Neuron (in vitro differentiated cells): Measurements from ENCODE around the gene SLPI.

Experiments used
- H2AFZ ChIP-seq: one replicate; pipeline ENCODE4 v1.6.1; 2013; ENCODE audit warnings: low read depth, mild to moderate bottlenecking, inconsistent platforms, low read length, moderate library complexity
- H3K27me3 ChIP-seq: one replicate; pipeline ENCODE4 v1.6.1; 2013; ENCODE audit warnings: low read length; ENCODE audit not compliant: insufficient read depth
- H3K36me3 ChIP-seq: one replicate; pipeline ENCODE4 v1.6.1; 2013; ENCODE audit warnings: low read length; ENCODE audit not compliant: insufficient read depth
- H3K4me1 ChIP-seq: one replicate; pipeline ENCODE4 v1.6.1; 2013; ENCODE audit warnings: low read length; ENCODE audit not compliant: insufficient read depth
- H3K4me3 ChIP-seq: 2 replicates; pipeline ENCODE4 v1.5.1; 2013; ENCODE audit warnings: mild to moderate bottlenecking, low read length, moderate library complexity
- H3K9me3 ChIP-seq: one replicate; pipeline ENCODE4 v1.6.1; 2013; ENCODE audit warnings: low read length

SLPI gene, protein sequence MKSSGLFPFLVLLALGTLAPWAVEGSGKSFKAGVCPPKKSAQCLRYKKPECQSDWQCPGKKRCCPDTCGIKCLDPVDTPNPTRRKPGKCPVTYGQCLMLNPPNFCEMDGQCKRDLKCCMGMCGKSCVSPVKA

GRCh38 chr20:45254383-45255262 lies at the start of gene SLPI:
Gene SLPI (minus strand): TSS chr20:45254564. CDS start chr20:45254543, 21 bp downstream.
- H2AFZ ChIP-seq, result no peak within 1 kb of the TSS
- peaks cover 11% of the 10 kb centered on the region for H3K27me3 ChIP-seq

DNA sequence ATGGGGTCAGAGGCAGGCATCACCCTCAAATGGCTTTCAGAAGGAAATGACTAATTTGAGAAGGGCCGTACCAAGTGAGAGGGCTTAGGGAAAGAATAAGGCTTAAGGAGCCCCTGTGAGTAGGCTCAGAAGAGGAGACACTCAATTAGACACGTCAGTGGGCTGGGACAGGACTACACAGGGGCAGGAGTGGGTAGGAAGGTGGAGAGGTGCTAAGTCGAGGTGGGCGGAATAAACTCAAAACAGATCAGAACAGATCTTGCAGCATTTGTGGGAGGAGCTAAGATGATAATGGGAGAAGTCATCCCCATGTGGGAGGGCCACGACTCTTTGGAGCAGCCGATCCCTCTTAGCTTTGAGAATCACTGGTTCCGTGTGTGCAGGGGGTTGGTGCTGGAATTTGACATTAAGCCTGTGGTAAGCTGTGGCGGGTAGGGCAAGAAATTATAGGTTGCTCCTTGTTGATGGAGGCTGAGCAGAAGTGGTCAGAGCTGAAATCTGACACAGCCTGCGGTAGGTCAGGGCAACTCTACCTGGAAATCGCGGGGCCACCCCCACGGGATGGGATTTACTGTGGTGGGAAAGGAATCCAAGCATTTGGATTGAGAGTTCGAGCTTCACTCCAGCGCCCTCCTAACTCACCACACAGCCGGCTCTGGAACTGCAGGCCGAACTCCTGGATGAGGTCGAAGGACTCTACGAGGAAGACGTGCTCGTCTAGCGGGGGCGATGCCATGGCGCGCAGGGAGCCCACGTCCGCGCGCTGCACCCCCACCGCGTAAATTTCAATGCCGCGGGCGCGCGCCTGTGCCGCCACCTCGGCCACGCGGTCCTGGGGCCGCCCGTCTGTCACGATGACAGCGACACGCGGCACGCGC lies 49.5 kb upstream of the SLPI start:
- H3K27me3 ChIP-seq, result peaks cover 13% of the 10 kb centered on the region
- no peaks in the 10 kb centered on the region for H3K36me3 ChIP-seq
- H3K9me3 ChIP-seq, result no peaks in the 10 kb centered on the region
- no peaks in the 10 kb centered on the region for H3K4me1 ChIP-seq
- H3K4me3 ChIP-seq, result no peak overlapping the region
- H2AFZ ChIP-seq, result no peak overlapping the region

More at GRCh38 chr20:45254383-45255262, at the start of gene SLPI:
- Histone ChIP-seq H3K36me3 (no peaks in the 10 kb centered on the region), H3K4me3 (no peak within 1 kb of the TSS), H3K9me3 (no peaks in the 10 kb centered on the region), H3K4me1 (peaks cover 21% of the 10 kb centered on the region)

- Histone ChIP-seq H3K4me3 (no peak overlapping the region), H3K27me3 (no peaks in the 10 kb centered on the region), H2AFZ (no peak overlapping the region), H3K4me1 (no peaks in the 10 kb centered on the region), H3K9me3 (no peaks in the 10 kb centered on the region), H3K36me3 (no peaks in the 10 kb centered on the region)
Observed at GRCh38 chr20:45301824-45302271, 47.5 kb upstream of the SLPI start.

DNA sequence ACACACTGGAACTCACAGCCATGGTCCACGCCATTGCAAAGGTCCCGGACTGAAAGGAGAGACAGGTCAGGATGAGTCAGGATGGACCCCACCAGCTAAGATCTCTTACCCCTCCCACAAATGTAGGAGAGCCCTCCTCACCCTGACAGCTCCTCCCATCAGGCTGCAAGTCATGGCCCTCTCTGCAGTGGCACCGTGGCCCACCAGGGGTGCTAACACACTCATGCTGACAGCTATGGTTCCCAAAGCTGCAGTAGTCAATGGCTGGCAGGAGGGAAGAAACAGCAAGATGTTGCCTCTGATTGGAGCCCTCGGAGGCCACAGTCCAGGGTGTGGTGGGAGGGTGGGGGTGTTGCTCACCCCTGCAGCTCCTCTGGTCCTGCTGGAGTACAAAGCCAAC lies 46.6 kb upstream of the SLPI start:
- H2AFZ ChIP-seq, result no peak overlapping the region
- H3K9me3 ChIP-seq, result no peaks in the 10 kb centered on the region
- H3K36me3 ChIP-seq, result no peaks in the 10 kb centered on the region
- H3K4me1 ChIP-seq, result no peaks in the 10 kb centered on the region
- no peaks in the 10 kb centered on the region for H3K27me3 ChIP-seq
- no peak overlapping the region for H3K4me3 ChIP-seq

DNA sequence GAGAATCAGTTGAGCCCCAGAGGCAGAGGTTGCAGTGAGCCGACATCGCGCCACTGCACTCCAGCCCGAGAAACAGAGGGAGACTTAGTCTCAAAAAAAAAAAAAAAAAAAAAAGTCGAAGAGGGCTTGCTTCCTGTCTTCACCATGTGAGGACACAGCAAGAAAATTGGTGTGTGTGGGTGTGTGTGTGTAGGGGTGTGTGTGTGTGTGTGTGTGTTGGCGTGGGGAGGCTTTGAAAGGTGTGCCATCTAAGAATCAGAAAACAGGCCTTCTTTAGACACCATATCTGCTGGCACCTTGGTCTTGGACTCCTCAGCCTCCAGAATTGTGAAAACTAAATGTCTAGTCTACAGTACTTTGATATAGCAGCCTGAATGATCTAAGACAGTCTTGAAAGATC lies 45.4 kb upstream of the SLPI start:
- Histone ChIP-seq H3K9me3 (peaks cover 2% of the 10 kb centered on the region), H3K27me3 (no peaks in the 10 kb centered on the region), H3K36me3 (no peaks in the 10 kb centered on the region), H3K4me1 (no peaks in the 10 kb centered on the region), H3K4me3 (no peak overlapping the region), H2AFZ (no peak overlapping the region)

GRCh38 chr20:45297786-45298497 lies 43.6 kb upstream of the SLPI start:
- H3K4me1 ChIP-seq, result peaks cover under 1% of the 10 kb centered on the region
- no peaks in the 10 kb centered on the region for H3K36me3 ChIP-seq
- no peak overlapping the region for H3K4me3 ChIP-seq
- no peak overlapping the region for H2AFZ ChIP-seq
- H3K9me3 ChIP-seq, result peaks cover 4% of the 10 kb centered on the region
- H3K27me3 ChIP-seq, result no peaks in the 10 kb centered on the region

DNA sequence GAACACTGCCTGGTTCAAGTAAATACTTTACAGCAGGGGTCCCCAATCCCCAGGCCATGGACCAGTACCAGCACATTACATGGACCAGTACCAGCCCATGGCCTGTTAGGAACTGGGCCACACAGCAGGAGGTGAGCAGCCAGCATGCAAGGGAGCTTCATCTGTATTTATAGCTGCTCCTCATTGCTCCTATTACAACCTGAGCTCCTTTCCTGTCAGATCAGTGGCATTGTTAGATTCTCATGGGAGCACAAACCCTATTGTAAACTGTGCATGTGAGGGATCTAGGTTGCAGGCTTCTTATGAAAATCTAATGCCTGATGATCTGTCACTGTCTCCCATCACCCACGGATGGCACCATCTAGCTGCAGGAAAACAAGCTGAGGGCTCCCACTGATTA lies 40.3 kb upstream of the SLPI start:
- Histone ChIP-seq H3K4me3 (no peak overlapping the region), H2AFZ (no peak overlapping the region), H3K4me1 (peaks cover 7% of the 10 kb centered on the region), H3K36me3 (no peaks in the 10 kb centered on the region), H3K9me3 (peaks cover 4% of the 10 kb centered on the region), H3K27me3 (no peaks in the 10 kb centered on the region)

GRCh38 chr20:45294003-45294368 lies 39.6 kb upstream of the SLPI start:
- peak overlapping the region; percentile 48 for H3K4me3 ChIP-seq

GRCh38 chr20:45293041-45294002 lies 39.0 kb upstream of the SLPI start:
- no peaks in the 10 kb centered on the region for H3K36me3 ChIP-seq
- peak overlapping the region; percentile 48 for H3K4me3 ChIP-seq
- no peaks in the 10 kb centered on the region for H3K27me3 ChIP-seq
- peak overlapping the region; percentile 93 for H2AFZ ChIP-seq
- peaks cover 7% of the 10 kb centered on the region for H3K4me1 ChIP-seq
- peaks cover 4% of the 10 kb centered on the region for H3K9me3 ChIP-seq

More at GRCh38 chr20:45294003-45294368, 39.6 kb upstream of the SLPI start:
- Histone ChIP-seq H3K27me3 (no peaks in the 10 kb centered on the region), H2AFZ (no peak overlapping the region), H3K4me1 (peaks cover 7% of the 10 kb centered on the region), H3K36me3 (no peaks in the 10 kb centered on the region), H3K9me3 (peaks cover 4% of the 10 kb centered on the region)

GRCh38 chr20:45292343-45292742 lies 38.0 kb upstream of the SLPI start:
- Histone ChIP-seq H3K27me3 (no peaks in the 10 kb centered on the region), H3K4me1 (peaks cover 7% of the 10 kb centered on the region), H3K36me3 (no peaks in the 10 kb centered on the region), H2AFZ (no peak overlapping the region), H3K4me3 (no peak overlapping the region), H3K9me3 (peaks cover 4% of the 10 kb centered on the region)

DNA sequence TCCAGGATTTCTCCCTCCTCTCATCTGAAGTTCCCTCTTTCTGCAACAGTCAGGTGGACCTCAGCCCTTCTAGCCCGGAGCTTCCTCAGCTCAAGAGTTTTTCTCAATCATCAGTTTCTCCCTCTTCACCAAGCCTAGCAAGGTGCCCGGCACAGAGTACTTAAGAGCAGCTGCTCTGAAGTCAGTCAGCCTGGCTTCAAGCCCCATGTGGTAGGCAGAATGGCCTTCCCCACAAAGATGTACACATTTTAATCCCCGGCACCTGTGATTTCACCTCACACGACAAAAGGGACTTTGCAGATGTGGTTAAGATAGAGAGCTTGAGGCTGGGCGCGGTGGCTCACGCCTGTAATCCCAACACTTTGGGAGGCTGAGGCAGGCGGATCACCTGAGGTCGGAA lies 37.2 kb upstream of the SLPI start:
- Histone ChIP-seq H2AFZ (no peak overlapping the region), H3K4me3 (no peak overlapping the region), H3K4me1 (peaks cover 7% of the 10 kb centered on the region), H3K27me3 (no peaks in the 10 kb centered on the region), H3K36me3 (no peaks in the 10 kb centered on the region), H3K9me3 (peaks cover 4% of the 10 kb centered on the region)
